Measurements from ENCODE around the gene COPS8.

Gene COPS8

DNA sequence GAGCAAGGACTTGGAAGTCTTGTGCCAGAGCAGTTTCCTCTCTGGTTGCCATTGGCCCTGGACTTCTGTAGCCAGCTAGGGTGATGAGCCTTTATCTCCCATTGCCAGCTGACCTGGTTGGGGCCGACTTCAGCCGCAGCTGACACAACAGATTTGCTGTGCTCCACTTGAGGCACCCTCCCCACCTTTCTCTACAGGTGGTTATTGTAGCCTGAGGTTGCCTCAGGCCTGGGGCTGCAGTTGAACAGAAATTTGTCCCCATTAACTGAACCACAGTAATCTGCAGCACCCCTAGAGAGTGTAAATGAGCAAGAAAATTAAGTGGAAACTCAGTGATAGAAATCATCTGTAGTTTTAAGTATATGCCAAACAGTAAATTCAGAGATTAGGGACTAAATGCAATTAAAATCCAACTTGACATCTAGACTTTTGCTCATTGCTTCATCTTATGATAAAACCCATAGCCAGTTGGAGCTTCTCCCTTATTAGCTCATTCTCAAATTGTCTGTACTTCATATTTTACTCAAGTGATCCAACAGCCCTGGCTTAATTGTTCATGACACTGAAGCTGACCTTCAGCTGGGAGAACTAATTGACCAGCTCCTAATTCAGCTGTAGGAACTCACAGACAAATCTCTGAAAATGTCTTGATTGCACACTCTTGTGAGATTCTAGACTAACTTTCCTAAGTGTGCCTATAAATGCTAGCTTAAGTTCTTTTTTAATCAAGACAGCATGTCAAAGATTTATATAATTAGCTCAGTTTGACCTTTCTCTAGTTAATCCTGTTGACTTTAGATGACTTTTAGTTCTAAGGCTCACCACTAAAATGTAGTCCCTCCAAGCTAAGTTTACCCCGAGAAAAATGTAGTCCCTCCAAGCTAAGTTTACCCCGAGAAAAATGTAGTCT lies 48.9 kb downstream of the COPS8 start:
- no peak for DNase-seq

DNA sequence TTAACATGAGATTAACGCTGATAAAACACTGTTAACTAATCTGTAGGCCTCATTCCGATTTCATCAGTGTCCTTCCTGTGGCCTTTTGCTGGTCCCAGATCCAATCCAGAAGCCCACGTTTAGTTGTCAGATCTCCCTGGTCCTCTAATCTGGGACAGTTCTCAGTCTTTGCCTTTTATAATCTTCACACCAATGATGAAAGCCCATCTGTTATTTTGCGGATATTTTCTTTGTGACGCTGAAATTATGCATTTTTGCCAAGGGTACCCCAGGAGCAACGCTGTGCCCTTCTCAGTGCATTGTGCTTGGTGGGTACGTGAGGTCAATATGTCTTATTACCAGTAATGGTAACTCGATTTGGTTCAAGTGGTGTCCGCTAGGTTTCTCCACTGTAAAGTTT lies 51.1 kb downstream of the COPS8 start:
- DNase-seq: no peak

DNA sequence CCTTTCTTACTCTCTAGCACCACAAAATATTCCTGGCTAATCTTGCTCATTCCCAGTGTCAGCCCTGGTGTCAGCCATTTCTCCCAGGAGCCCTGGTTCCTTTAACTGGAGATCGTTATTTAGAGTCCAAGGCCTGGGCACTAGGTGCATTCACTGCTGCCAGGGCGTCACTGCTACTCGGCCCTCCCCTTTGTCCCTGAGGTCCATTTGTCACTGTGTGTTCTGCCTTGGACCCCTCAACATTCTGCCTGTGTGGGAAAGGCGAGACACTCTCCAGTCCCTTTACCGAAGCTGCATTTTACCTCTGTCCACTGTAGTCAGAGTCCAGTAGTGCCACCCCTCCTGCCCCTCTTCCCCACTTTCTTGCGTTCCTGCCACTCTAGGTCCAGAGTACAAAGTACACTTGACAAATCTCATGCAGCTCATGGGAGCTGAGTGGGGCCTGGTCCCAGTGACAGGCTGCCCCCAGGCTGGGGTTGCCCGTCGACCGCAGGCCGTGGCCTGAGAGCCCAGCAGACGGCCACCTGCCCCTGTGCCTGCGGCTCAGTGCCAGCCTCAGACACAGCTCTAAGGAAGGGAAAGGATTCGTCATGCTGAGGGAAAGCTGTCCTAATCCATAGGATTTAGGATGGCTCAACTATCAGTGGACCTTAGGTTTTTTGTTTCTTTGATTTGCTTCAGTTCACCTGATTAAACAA lies 52.1 kb downstream of the COPS8 start:
- no peak for DNase-seq

DNA sequence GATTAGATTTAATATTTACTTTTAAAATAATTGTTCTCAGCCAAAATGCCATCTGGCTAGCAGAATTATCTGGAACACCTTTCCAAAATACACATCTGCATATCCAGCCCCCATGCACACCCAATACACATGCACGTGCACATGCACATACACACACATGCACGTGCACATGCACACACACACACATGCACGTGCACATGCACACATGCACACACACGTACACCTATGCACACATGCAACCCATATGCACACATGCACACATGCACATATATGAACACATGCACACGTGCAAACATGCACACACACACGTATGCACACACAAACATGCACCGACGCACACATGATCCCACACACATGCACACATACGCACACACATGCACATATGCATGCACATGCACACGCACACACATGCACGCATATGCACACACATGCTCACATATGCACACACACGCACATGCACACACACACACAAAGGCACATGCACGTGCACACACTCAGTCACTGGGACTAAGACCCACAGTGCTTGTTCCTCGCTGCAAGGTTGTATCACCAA lies 53.5 kb downstream of the COPS8 start:
- DNase-seq: no peak

DNA sequence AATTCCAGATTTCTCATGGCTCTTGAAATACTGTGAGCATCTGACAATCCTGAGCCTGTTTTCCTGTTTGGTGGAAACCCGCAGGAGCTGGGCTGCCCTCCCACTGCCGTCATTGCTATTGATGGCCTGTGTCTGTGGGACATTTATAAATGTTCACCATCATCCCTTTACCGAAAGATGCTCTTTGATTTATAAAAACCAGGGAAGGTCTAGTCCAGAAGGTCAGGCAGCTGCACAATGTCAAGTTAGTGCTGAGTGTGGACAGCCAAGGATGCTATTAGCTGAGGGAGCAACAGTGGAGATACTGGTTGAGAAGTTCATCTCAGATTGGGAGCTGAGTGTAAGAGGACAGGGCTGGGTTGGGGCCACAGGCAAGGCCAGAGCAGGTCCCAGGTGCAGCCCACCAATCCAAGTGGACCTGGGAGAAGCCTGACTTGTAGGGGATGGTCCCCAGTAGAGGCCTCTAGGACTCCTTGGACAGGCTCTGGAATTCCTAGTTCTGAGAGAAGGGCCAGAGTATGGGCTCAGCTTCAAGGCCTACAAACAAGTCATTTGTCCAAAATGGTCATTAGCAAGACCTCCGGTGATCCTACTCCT lies 55.1 kb downstream of the COPS8 start:
- DNase-seq: no peak

DNA sequence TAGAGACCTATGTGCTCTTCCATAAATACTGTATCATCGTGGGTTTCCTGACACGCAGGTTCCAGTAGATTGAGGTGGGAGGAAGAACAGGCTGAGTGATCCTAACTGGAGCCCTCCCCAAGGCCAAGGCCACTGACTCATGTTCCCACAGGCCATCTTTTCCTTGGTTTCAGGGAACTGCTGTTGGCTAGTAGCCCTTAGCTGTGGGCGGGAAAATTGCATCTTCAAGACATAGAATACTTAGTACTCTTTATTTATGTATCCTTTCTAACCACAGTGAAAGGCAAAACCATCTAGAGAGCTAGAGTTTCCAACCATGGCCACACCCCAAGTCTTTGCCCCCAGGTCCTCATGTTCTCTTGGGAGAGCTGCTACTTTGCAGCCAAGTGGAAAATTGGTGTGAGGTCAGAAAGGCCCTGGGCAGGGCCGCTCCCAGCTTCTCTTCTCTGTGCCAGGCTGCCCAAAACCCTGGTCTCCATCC lies 55.9 kb downstream of the COPS8 start:
- DNase-seq: no peak

DNA sequence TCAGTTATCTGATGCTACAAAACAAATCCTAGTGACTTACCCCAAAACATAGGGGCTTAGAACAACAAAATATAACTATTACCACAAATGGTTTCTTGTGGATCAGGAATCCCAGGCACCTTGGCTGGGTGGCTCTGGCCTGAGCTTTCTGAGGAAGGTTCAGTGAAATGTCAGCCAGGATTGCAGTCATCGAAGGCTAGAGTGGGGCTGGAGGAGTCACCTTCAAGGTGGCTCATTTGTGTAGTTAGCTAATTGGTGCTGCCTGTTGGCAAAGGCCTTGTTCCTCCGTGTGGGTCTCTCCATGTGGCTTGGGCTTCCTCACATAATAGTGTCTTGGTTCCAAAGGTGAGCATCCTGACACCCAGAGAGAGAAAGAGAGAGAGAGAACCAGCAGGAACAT lies 57.4 kb downstream of the COPS8 start:
- DNase-seq: no peak

DNA sequence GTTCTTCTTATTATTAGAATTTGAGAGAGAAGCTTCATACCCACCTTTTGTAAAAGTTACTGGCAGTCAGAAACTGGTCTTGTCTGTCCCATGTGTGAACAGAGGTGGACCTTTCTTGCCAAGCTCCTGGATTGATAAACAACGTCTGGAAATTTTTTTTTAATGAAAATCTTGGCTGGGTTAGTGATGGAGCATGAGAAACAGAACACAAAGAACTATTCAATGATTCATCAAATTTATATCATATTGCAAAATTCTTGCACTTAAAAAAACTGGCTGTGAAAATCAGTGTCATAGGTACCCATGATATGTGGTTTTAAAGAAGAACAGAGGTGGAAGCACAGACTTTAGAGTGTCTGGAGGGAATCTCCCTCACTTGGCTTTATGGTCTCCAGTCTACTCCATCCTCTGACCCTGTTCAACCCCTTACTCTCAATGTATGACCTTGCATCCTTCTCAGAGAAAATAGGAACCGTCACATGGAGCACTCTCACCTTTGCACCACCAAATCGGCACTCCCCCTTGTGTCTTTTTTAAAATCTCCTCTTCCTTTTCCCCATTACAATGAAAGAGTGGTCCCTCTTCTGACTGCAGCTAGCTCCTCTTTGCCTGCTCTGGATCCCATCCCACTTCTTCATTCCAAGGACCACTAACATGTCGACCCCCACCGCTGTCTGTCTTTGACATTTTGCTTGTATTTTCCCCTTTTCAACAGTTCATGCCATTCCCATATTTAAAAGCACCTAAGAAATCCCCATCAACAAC lies 58.2 kb downstream of the COPS8 start:
- DNase-seq: no peak

DNA sequence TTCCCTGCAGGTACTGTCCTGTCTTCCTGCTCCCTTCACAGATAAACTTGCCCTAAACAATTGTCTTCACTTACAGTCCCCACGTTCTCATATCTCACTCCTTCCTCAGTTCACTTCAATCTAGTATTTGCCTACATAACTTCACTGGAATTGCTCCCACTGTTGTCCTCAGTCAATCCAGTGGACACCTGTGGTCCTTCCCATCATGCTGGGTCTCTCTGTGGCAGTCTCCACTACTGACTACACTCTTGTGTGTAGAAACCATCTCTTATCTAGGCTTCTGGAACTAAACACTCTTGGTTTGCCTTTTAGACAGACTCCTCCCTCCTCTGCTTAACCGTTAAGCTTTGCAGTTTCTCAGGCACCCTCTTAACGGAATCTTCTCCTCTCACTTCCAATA lies 58.8 kb downstream of the COPS8 start:
- DNase-seq: no peak

DNA sequence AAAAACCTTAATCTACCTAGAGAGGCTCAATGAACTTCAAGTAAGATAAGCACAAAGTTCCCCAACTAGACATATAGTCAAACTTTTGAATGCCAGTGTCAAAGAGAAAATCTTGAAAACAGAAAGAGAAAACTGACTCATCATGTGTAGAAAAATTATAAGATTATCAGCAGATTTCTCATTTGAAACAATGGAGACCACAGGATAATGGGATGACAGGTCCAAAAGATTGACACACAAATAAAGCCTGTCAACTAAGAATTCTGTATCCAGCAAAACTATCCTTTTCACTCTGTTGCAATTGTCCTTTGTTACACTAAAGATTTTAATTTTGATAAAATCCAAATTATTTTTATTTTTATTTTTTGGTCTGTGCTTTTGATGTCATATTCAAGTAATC lies 61.6 kb downstream of the COPS8 start:
- no peak for DNase-seq

DNA sequence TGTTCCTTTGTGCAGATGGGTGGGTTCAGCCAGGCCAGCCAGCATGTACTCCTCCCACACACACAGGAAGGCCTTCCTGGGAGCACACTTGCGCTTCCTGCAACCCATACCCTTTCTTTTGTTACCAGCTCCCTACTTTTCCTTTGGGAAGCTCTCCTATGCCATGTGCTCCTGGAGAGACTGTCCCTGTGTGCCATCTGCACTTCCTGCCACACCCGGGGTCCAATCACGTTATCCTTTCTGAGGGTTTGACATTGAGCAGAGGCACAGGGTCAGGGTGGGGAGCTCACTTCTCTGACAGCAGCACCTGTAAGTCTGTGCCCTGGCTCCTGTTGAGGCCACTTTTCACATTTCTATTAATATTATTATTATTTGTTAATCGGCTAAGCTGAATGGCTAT lies 62.9 kb downstream of the COPS8 start:
- DNase-seq: no peak

DNA sequence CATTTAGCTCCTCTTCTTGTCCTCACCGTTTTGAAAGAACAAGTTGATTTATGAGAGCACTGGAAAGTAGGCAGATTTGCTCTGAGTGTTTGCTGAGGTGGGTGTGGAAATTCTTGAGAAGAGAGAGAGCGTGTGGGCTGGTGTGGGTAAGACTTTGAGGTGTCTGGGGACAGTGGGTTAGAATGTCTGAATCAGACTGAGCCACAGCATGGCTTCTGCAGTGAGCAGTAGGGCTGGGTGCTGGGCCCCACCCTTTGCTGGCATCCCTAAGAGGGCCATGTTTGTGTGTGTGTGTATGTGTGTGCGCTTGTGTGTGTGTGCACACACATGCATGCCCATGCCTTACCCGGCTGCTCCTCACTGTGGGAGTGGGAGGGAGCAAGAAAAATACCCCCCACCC lies 63.7 kb downstream of the COPS8 start:
- no peak for DNase-seq

Measured in NCI-H1092 treated with DMSO at 0.1 percent for 48 hours (cell line).